ENCODE results near the gene PKP4.

- TF ChIP-seq, protein P1, sequence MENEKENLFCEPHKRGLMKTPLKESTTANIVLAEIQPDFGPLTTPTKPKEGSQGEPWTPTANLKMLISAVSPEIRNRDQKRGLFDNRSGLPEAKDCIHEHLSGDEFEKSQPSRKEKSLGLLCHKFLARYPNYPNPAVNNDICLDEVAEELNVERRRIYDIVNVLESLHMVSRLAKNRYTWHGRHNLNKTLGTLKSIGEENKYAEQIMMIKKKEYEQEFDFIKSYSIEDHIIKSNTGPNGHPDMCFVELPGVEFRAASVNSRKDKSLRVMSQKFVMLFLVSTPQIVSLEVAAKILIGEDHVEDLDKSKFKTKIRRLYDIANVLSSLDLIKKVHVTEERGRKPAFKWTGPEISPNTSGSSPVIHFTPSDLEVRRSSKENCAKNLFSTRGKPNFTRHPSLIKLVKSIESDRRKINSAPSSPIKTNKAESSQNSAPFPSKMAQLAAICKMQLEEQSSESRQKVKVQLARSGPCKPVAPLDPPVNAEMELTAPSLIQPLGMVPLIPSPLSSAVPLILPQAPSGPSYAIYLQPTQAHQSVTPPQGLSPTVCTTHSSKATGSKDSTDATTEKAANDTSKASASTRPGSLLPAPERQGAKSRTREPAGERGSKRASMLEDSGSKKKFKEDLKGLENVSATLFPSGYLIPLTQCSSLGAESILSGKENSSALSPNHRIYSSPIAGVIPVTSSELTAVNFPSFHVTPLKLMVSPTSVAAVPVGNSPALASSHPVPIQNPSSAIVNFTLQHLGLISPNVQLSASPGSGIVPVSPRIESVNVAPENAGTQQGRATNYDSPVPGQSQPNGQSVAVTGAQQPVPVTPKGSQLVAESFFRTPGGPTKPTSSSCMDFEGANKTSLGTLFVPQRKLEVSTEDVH (IDR thresholded peaks at IDR 0.05; ENCODE audit: low read depth, partially characterized antibody): no peak
- TF ChIP-seq CTCF (IDR thresholded peaks at IDR 0.05 in 2 of 3, conservative IDR thresholded peaks at IDR 0.05 in 1 of 3; ENCODE audit: insufficient read depth in 2 of 3, low read depth in 1 of 3, low read length in 3 of 3) (peak; percentile 50 to 74 (median 57)), RFX5 (IDR thresholded peaks at IDR 0.05; ENCODE audit: low read depth, low read length) (no peak)
These were observed 1.3 kb downstream of the PKP4 start for GRCh38 chr2:158457826-158458616.
